Posterior vena cava (tissue), 2 donors: ENCODE results near the gene ZNF785. TPM values are rescaled to one million over a fixed set of nuclear protein-coding genes. Genes with fewer than 3 reads are reported as not detected.
A peak's percentile ranks its signal among the peaks of the same experiment; 100 is the strongest.
"Not testable (repeated sequence)": the region's sequence is repeated elsewhere in the genome, so short reads cannot be mapped to it uniquely, and the experiment has no call there.

Experiments
- DNase-seq: peaks from one replicate; pipeline ENCODE4 v3.0.0-alpha.2; 2020; ENCODE audit warnings: low spot score
- intact Hi-C, 2 donors: fragments of 100-400 bp; cut with DNase I; formaldehyde crosslinking; loops; one replicate each; pipeline versions ENCODE4 v1.14.1 to v1.14.2; 2022 to 2023
- long read RNA-seq, 2 donors: library from polyadenylated mRNA; unstranded; transcript quantifications; one replicate each; pipeline ENCODE4 v2.0.0, GENCODE V29; 2020 to 2021
- total RNA-seq, 2 donors: library from RNA; stranded (reverse); fragmentation: NEBNext Ultra II Directional; extraction: Animal tissue kit (Norgen Biotek cat#: 25700); gene quantifications; one replicate each; pipeline ENCODE4 v1.2.1, GENCODE V29; 2021
- donor health status: DM: yes; HTN: yes; CAD: no.
- donor health status: DM: yes; HTN: yes; CAD: no.

Gene ZNF785
- total RNA-seq = 10 to 100 TPM; 10.2 to 10.5 TPM
- long read RNA-seq, donor 1 = 0 reads
- long read RNA-seq, donor 2 = 0 reads

DNA sequence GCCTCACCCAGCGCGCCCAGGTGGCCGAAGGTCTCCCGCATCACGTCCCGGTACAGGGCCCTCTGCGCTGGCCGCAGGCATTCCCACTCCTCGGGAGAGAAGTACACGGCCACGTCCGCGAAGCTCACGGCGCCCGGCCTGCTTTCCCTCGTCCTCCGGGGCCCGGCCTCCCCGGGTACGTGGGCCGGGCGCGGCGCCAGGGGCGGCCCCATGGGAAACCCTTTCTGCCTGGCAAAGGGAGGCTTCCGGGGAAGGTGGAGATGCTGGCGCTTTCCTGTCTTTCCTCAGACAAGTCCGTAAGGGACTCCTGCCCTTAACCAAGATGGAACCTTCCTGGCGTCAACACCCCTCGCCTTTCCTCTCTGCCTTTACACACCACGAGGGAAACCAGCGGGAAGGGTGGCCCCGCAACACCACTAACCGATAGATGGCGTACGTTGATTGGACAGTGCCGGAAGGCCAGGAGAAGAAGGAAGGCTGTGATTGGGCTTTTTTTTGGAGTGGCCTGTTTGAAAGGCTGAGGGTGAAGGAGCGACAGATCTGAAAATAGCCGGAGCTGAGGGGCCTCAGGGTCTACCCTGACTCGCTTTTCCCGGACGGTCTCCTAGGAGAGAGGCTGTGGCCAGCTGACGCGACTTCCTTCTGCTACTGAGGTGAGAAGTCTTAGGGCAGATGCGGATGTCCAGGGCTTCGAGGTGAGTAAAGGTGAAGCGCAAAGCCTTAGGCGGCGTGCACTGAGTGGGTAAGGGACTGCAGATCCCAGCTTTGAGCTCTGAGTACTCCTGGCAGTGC is at the start of gene ZNF785:
TSS of gene ZNF785 (minus strand) at position 298 of the 792 bp plus-strand sequence. CDS start at position 212, 86 bp downstream.
- intact Hi-C loops = loop anchor here (10.0 kb wide), 2 partner anchors 49 to 61 kb away; partner anchors contain the start of gene ZNF768 (in 1 of the 2)
- peak; percentile 97 for DNase-seq

DNA sequence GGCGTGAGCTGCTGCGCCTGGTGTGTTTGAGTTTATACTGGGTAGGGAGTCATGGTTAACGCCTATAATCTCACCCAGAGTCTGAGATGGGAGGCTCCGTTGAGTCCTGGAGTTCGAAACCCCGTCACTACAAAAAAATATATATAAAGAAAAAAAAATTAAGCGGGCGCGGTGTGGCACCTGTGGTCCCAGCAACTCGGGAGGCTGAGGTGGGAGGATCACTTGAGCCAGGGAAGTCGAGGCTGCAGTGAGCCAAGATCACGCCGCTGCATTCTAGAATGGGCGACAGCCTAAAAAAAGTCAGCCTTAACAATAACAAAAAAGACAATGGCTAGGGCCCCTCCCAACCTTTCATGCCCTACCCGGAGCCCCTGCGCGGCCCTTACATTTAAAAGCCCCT is 48.0 kb upstream of the ZNF785 start:
- intact Hi-C loops = loop anchor here in 1 of 2 donors (10.0 kb wide), 1 partner anchor 49 kb away; the partner anchor contains the start of gene ZNF785
- no peak for DNase-seq

DNA sequence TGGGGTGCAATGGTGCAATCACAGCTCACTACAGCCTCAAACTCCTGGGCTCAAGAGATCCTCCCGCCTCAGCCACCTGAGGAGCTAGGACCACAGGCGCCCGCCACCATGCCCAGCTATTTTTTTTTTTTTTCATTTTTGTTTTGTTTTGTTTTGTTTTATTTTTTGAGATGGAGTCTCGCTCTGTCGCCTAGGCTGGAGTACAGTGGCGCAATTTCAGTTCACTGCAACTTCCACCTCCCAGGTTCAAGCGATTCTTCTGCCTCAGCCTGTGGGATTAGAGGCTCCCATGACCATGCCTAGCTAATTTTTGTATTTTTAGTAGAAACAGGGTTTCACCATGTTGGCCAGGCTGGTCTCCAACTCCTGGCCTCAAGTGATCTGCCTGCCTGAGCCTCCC is 47.0 kb upstream of the ZNF785 start:
- not testable (repeated sequence) for DNase-seq
- intact Hi-C loops = loop anchor here in 1 of 2 donors (10.0 kb wide), 1 partner anchor 48 kb away; the partner anchor contains the start of gene ZNF785

- peak; percentile 95 for DNase-seq
- intact Hi-C loops = loop anchor here in 1 of 2 donors (1.0 to 5.0 kb wide), 2 partner anchors 15 to 48 kb away; no protein-coding TSS in a partner anchor
Measured at GRCh38 chr16:30628628-30629540, 43.4 kb upstream of the ZNF785 start.

GRCh38 chr16:30626236-30626635 is 40.7 kb upstream of the ZNF785 start:
- no peak for DNase-seq
- intact Hi-C loops = loop anchor here in 1 of 2 donors (5.0 kb wide), 1 partner anchor 51 kb away; no protein-coding TSS in a partner anchor

- intact Hi-C loops = no loop called here
- no peak for DNase-seq
Measured at GRCh38 chr16:30623536-30624283, 38.2 kb upstream of the ZNF785 start.

- no peak for DNase-seq
- intact Hi-C loops = no loop called here
Measured at GRCh38 chr16:30622455-30623032, 37.0 kb upstream of the ZNF785 start.

- no peak for DNase-seq
- intact Hi-C loops = no loop called here
Measured at GRCh38 chr16:30621765-30622164, 36.3 kb upstream of the ZNF785 start.

- intact Hi-C loops = no loop called here
- no peak for DNase-seq
Measured at GRCh38 chr16:30620169-30620568, 34.7 kb upstream of the ZNF785 start.

- intact Hi-C loops = no loop called here
- no peak for DNase-seq
Measured at GRCh38 chr16:30619638-30620037, 34.1 kb upstream of the ZNF785 start.

DNA sequence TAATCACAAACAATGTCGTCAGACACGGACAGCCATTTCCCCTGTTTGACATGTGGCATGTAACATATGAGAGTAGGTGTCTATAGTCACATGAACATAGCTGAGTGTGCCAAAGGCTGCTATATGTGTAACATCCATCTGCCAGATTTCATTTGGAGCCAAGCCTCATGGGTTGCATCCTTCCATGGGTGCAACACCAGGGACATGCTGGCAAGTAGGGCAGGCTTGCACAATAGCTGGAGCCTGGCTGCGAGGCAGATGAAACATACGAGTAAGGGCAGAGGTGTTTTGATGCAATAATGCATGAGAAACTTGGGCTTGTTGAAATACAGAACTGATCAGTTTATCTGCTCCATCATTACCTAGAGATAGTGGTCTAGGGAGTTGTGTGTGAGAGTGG is 33.7 kb upstream of the ZNF785 start:
- intact Hi-C loops = no loop called here
- no peak for DNase-seq

DNA sequence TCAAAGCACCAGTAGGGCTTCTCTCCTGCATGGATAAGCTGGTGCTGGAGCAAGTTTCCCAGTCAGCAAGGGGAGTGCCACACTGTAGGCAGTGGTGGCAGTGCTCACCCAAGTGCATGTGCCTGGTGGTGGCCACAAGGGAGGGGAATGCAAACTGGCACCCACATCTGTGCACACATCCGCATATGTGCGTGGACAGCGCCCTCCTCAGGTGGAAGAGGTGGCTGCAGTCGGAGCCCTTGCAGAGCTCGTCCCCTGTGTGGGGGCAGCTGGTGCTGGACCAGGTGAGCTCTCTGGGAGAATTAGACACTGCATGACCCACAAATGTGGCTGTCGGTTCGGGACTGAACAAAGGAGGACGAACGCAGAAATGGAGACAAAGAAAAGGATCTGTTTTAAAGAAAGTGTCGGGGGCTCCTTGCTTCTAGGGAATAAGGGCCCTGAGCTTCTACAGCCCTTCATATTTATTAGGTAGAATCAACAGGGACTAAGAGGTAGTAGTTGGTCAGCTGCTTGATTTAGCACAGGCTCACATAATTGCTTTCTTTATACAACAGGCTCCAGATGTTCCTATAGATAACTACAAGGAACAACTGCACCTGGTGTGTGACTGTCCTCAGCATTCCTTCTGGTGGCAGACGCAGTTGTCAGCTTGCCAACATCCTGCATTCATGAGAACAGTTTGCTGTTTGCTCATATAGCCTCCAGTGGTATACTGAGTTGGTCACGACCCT is 30.0 kb upstream of the ZNF785 start:
- peak; percentile 79 for DNase-seq
- intact Hi-C loops = no loop called here

DNA sequence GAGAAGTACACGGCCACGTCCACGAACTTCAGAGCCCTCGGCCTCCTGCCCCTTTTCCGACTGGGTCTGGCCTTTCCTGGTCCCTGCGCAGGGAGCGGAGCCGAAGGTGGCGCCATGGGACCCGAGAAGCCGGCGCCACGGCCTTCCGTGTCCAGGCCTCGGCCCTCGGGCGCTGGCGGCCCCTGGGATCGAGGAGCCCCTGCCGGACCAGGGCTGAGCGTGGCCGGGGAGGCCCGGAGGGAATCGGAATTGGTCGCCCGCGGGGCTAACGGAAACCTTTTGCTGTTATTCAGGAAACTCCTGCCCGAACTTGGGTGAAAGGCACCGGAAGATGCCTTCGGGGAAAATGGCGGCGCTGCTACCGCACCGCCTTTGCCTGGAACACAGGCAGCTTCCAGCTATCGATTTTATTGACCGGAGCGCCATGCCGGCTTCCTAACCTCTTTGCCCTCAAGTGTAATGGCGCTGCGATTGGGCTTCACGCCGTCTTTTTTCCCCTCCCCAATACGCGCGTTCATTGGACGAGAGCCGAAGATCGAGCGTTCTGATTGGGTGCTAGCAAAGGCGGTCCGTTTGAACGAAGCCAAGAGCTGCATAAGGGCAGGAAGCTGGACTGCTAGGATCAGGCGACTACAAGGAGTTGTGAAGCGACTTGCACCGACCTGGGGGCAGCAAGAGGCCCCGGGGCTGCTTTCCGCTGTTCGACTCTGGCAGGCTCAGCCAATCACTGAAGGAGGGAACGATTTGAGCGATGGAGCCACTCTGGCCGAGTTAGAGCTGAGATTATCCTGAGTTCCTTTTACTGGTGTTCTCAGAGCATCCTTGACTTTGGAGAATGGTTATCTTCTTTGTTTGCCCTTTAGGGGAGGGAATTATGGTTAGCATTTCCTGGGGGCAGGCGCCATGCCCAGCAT is 24.7 kb upstream of the ZNF785 start, which contains the start of gene ZNF689:
TSS of gene ZNF689 (minus strand) at position 464 of the 914 bp plus-strand sequence. CDS start at position 116, 348 bp downstream.
- intact Hi-C loops = no loop called here
- DNase-seq = peak; percentile 97

GRCh38 chr16:30609002-30609925 is 23.8 kb upstream of the ZNF785 start:
- DNase-seq = peak; percentile 90
- intact Hi-C loops = no loop called here

DNA sequence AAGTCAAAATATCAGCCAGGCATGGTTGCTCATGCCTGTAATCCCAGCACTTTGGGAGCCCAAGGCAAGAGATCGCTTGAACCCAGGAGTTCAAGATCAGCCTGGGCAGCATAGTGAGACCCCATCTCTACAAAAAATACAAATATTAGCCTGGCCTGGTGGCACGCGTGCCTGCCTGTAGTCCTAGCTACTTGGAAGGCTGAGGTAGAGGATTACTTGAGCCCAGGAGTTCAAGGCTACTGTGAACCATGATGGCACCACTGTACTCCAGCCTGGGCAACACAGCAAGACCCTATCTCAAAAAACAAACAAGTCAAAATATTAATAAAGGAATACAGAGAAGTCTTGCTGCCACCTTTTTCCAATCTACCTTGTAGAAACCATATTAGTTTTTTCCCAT is 20.5 kb upstream of the ZNF785 start:
- intact Hi-C loops = no loop called here
- no peak for DNase-seq

GRCh38 chr16:30605158-30605557 is 19.7 kb upstream of the ZNF785 start:
- intact Hi-C loops = no loop called here
- DNase-seq = no peak
